ENCODE results near the gene NME1. TPM values are rescaled to one million over a fixed set of nuclear protein-coding genes. Genes with fewer than 3 reads are reported as not detected.

The NME1 gene
- polyA plus RNA-seq, 2 of the 4 experiments (the other 2 are of a cell fraction) = 542 to 782 TPM

DNA sequence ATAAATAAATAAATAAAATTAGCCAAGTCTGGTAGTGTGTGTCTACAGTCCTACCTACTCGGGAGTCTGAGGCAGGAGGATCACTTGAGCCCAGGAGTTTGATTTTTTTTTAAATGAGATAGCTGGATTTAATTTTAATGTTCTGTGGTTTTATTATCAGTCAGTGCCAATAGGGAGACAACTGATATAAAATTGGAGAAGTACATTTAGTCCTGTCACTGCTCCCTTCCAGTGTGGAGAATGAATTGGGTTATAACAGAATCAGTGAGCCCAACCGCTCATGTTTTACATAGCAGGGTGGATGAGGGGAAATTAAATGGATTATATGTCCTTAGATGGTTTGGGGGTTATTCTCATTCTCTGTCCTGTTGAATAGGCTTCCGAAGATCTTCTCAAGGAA lies 6.2 kb downstream of the NME1 start:
- 95% methylated on average over 3 of the region's 3 CpGs for WGBS (ENCODE audit: missing lambda C conversion rate)
- FAIRE-seq = no peak
- Histone ChIP-seq H3K4me3 (no peak overlapping the region), H3K4me1 (peaks cover 17% of the 10 kb centered on the region), H3K4me2 (no peak overlapping the region), H3K27ac (no peak overlapping the region), H3K9me3 (no peaks in the 10 kb centered on the region)
- ChIA-PET POLR2A (no interaction called here), CTCF (interaction anchor here (0.8 to 1.3 kb wide), 3 partner anchors 28 to 155 kb away, joined by 3 read pairs; no protein-coding TSS in a partner anchor)
- ATAC-seq = no peak
- no peak for DNase-seq (ENCODE audit: low read depth in 1 of 2, low spot score in 1 of 2)
- no peak for TF ChIP-seq CEBPB (IDR thresholded peaks at IDR 0.05)
- TF ChIP-seq TP53 (CRISPR knock-in tag; IDR thresholded peaks at IDR 0.05) = no peak
- no peak for TF ChIP-seq EHMT2 (IDR thresholded peaks at IDR 0.05; ENCODE audit: low read depth)
- TF ChIP-seq, protein P1, sequence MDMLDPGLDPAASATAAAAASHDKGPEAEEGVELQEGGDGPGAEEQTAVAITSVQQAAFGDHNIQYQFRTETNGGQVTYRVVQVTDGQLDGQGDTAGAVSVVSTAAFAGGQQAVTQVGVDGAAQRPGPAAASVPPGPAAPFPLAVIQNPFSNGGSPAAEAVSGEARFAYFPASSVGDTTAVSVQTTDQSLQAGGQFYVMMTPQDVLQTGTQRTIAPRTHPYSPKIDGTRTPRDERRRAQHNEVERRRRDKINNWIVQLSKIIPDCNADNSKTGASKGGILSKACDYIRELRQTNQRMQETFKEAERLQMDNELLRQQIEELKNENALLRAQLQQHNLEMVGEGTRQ (IDR thresholded peaks at IDR 0.05) = no peak
- TF ChIP-seq MYC (IDR thresholded peaks at IDR 0.05; ENCODE audit: borderline replicate concordance, low read length) = no peak
- TF ChIP-seq BHLHE40 (IDR thresholded peaks at IDR 0.05; ENCODE audit: low read depth, low read length) = no peak
- no peak for TF ChIP-seq RARB (CRISPR knock-in tag; IDR thresholded peaks at IDR 0.05)
- TF ChIP-seq, protein P2, sequence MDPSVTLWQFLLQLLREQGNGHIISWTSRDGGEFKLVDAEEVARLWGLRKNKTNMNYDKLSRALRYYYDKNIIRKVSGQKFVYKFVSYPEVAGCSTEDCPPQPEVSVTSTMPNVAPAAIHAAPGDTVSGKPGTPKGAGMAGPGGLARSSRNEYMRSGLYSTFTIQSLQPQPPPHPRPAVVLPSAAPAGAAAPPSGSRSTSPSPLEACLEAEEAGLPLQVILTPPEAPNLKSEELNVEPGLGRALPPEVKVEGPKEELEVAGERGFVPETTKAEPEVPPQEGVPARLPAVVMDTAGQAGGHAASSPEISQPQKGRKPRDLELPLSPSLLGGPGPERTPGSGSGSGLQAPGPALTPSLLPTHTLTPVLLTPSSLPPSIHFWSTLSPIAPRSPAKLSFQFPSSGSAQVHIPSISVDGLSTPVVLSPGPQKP (IDR thresholded peaks at IDR 0.05; ENCODE audit: low read depth, low read length) = no peak
- TF ChIP-seq HOXB13 (CRISPR knock-in tag; IDR thresholded peaks at IDR 0.05; ENCODE audit: low read depth) = no peak
- TF ChIP-seq FOSB (CRISPR knock-in tag; IDR thresholded peaks at IDR 0.05) = no peak

DNA sequence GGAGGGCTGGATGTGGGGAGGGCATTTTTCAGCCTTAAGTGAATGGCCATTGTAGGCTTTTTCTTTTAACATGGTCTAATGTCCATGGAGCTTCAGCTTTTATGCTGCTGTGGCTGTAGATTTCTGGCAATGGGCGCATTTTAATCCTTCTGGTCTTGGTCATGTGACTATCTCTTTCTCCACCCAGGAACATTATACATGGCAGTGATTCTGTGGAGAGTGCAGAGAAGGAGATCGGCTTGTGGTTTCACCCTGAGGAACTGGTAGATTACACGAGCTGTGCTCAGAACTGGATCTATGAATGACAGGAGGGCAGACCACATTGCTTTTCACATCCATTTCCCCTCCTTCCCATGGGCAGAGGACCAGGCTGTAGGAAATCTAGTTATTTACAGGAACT lies 8.2 kb downstream of the NME1 start:
- ChIA-PET POLR2A (interaction anchor here (1.8 to 2.3 kb wide), 2 partner anchors 8 to 295 kb away, joined by 7 to 10 read pairs; partner anchors contain the start of genes NME1 and TOB1), CTCF (interaction anchor here (0.7 to 5.1 kb wide), 3 partner anchors 8 to 98 kb away, joined by 3 to 51 read pairs (median 3); partner anchors contain the start of genes NME1 and SPAG9)
- Histone ChIP-seq H3K4me2 (no peak overlapping the region), H3K4me1 (peaks cover 6% of the 10 kb centered on the region; the same call in 2 of the 3 replicates), H3K27ac (no peak overlapping the region), H3K4me3 (no peak overlapping the region), H3K9me3 (no peaks in the 10 kb centered on the region)
- TF ChIP-seq CHD4 (IDR thresholded peaks at IDR 0.05; ENCODE audit: borderline replicate concordance) (no peak), KDM1A (IDR thresholded peaks at IDR 0.05; ENCODE audit: low read depth) (no peak), FOSB (CRISPR knock-in tag; IDR thresholded peaks at IDR 0.05) (no peak)
- DNase-seq (ENCODE audit: low read depth in 1 of 2, low spot score in 1 of 2) = no peak
- WGBS (ENCODE audit: missing lambda C conversion rate) = 90% methylated on average over 3 of the region's 3 CpGs
- FAIRE-seq = no peak
- no peak for ATAC-seq

DNA sequence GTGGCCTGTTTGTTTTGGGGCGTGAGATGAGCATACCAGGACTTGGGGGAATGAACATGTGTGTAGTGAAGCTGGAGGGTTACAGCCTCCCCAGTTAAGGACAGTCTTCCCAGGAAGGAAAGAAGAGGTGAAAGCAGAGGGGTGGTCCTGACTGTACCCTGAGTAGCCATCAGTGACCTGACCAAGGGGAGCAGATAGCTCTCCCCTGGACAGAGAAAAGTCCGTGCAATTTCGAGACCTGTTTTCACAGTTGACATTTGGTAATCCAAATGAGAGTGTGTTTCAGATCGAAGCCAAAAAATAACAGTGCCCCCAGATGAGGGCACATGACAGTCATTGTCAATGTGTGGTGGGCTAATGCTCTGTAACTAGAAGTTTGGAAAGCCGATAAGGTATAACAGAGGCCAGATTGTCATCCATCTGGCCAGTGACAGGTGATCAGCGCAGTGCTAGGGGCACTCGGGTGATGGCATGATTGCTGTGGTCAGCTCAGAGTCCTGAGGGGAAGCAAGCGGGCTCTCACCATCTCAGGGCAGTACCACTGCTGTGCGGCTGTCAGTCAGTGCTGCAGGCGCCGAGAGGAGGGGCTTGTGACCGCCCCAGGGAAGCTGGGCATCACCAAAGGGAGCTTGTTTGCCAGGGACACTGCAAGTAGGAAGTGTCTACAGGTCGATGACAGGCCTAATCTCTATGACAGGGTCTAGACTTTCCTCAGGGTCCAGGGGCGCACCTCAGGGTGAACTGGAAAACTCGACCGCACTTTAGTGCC lies 11.7 kb downstream of the NME1 start:
- TF ChIP-seq NFE2L2 (conservative IDR thresholded peaks at IDR 0.05; ENCODE audit: low read length) = no peak
- no peak for TF ChIP-seq HEYL (CRISPR knock-in tag; IDR thresholded peaks at IDR 0.05)
- no peak for TF ChIP-seq TP53 (CRISPR knock-in tag; IDR thresholded peaks at IDR 0.05)
- no peak for TF ChIP-seq EHF (CRISPR knock-in tag; IDR thresholded peaks at IDR 0.05)
- TF ChIP-seq, protein P3, sequence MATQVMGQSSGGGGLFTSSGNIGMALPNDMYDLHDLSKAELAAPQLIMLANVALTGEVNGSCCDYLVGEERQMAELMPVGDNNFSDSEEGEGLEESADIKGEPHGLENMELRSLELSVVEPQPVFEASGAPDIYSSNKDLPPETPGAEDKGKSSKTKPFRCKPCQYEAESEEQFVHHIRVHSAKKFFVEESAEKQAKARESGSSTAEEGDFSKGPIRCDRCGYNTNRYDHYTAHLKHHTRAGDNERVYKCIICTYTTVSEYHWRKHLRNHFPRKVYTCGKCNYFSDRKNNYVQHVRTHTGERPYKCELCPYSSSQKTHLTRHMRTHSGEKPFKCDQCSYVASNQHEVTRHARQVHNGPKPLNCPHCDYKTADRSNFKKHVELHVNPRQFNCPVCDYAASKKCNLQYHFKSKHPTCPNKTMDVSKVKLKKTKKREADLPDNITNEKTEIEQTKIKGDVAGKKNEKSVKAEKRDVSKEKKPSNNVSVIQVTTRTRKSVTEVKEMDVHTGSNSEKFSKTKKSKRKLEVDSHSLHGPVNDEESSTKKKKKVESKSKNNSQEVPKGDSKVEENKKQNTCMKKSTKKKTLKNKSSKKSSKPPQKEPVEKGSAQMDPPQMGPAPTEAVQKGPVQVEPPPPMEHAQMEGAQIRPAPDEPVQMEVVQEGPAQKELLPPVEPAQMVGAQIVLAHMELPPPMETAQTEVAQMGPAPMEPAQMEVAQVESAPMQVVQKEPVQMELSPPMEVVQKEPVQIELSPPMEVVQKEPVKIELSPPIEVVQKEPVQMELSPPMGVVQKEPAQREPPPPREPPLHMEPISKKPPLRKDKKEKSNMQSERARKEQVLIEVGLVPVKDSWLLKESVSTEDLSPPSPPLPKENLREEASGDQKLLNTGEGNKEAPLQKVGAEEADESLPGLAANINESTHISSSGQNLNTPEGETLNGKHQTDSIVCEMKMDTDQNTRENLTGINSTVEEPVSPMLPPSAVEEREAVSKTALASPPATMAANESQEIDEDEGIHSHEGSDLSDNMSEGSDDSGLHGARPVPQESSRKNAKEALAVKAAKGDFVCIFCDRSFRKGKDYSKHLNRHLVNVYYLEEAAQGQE (IDR thresholded peaks at IDR 0.05) = no peak
- TF ChIP-seq, protein P1 (IDR thresholded peaks at IDR 0.05) = no peak
- no peak for TF ChIP-seq ZC3H11A (IDR thresholded peaks at IDR 0.05)
- no peak for FAIRE-seq
- H3K4me3 ChIP-seq = peak overlapping the region; percentile 88
- 83% methylated on average over 16 of the region's 16 CpGs for WGBS (ENCODE audit: missing lambda C conversion rate)
- H3K9me3 ChIP-seq = no peaks in the 10 kb centered on the region
- POLR2A ChIA-PET = interaction anchor here (0.6 to 2.0 kb wide), 9 partner anchors 10 to 317 kb away, joined by 3 to 10 read pairs (median 7); partner anchors contain the start of genes NME1 and SPAG9
- CTCF ChIA-PET = interaction anchor here (0.6 to 5.1 kb wide), 12 partner anchors 9 to 382 kb away, joined by 3 to 51 read pairs (median 4); partner anchors contain the start of genes NME1 and SPAG9
- peak; percentile 11 to 18 for ATAC-seq
- H3K4me2 ChIP-seq = peak overlapping the region; percentile 66
- DNase-seq (ENCODE audit: low read depth in 1 of 2, low spot score in 1 of 2) = peak in 1 of 2 experiments; percentile 28
- peak overlapping the region; percentile 94 for H3K27ac ChIP-seq
- peaks cover 21% of the 10 kb centered on the region for H3K4me1 ChIP-seq
